Measurements from ENCODE around the gene RNF220. TPM values are rescaled to one million over a fixed set of nuclear protein-coding genes. Genes with fewer than 3 reads are reported as not detected.

RNF220 gene
- total RNA-seq, 1 donor from 2014 or later: 52.5 TPM

GRCh38 chr1:44460107-44460882 is 55.2 kb downstream of the RNF220 start:
- no peak overlapping the region for H3K4me3 ChIP-seq
- H3K36me3 ChIP-seq: no peaks in the 10 kb centered on the region
- TF ChIP-seq POLR2A (IDR thresholded peaks at IDR 0.05): no peak
- TF ChIP-seq POLR2AphosphoS5 (IDR thresholded peaks at IDR 0.05; ENCODE audit: insufficient read depth in 1 of 2, low read depth in 1 of 2): no peak
- no peak for TF ChIP-seq CTCF (IDR thresholded peaks at IDR 0.05)
- no peak for DNase-seq (ENCODE audit: extremely low spot score in 2 of 2)
- no peak overlapping the region for H3K27ac ChIP-seq
- intact Hi-C loops (cut with DNase I): no loop called here
- no peaks in the 10 kb centered on the region for H3K4me1 ChIP-seq
- H3K9me3 ChIP-seq: no peaks in the 10 kb centered on the region
- no peaks in the 10 kb centered on the region for H3K27me3 ChIP-seq

- DNase-seq (ENCODE audit: extremely low spot score in 2 of 2): no peak
- H3K4me3 ChIP-seq: no peak overlapping the region
- no peak overlapping the region for H3K27ac ChIP-seq
- no peaks in the 10 kb centered on the region for H3K27me3 ChIP-seq
- intact Hi-C loops (cut with DNase I): no loop called here
- no peaks in the 10 kb centered on the region for H3K9me3 ChIP-seq
- no peak for TF ChIP-seq POLR2A (IDR thresholded peaks at IDR 0.05)
- TF ChIP-seq POLR2AphosphoS5 (IDR thresholded peaks at IDR 0.05; ENCODE audit: insufficient read depth in 1 of 2, low read depth in 1 of 2): no peak
- TF ChIP-seq CTCF (IDR thresholded peaks at IDR 0.05): no peak
- H3K4me1 ChIP-seq: no peaks in the 10 kb centered on the region
- no peaks in the 10 kb centered on the region for H3K36me3 ChIP-seq
These were observed 59.3 kb downstream of the RNF220 start for GRCh38 chr1:44464361-44464760.

GRCh38 chr1:44467566-44467965 is 62.5 kb downstream of the RNF220 start:
- no peak for TF ChIP-seq CTCF (IDR thresholded peaks at IDR 0.05)
- no peak for TF ChIP-seq POLR2A (IDR thresholded peaks at IDR 0.05)
- no peak for TF ChIP-seq POLR2AphosphoS5 (IDR thresholded peaks at IDR 0.05; ENCODE audit: insufficient read depth in 1 of 2, low read depth in 1 of 2)

GRCh38 chr1:44471911-44472453 is 66.9 kb downstream of the RNF220 start:
- Histone ChIP-seq H3K27me3 (no peaks in the 10 kb centered on the region), H3K4me3 (no peak overlapping the region), H3K9me3 (no peaks in the 10 kb centered on the region), H3K4me1 (no peaks in the 10 kb centered on the region), H3K27ac (no peak overlapping the region), H3K36me3 (no peaks in the 10 kb centered on the region)
- TF ChIP-seq POLR2AphosphoS5 (IDR thresholded peaks at IDR 0.05; ENCODE audit: insufficient read depth in 1 of 2, low read depth in 1 of 2) (no peak), POLR2A (IDR thresholded peaks at IDR 0.05) (no peak), CTCF (IDR thresholded peaks at IDR 0.05) (no peak)
- no peak for DNase-seq (ENCODE audit: extremely low spot score in 2 of 2)
- intact Hi-C loops (cut with DNase I): no loop called here

More at GRCh38 chr1:44467566-44467965, 62.5 kb downstream of the RNF220 start:
- Histone ChIP-seq H3K27me3 (no peaks in the 10 kb centered on the region), H3K4me1 (no peaks in the 10 kb centered on the region), H3K9me3 (no peaks in the 10 kb centered on the region), H3K36me3 (no peaks in the 10 kb centered on the region), H3K4me3 (no peak overlapping the region), H3K27ac (no peak overlapping the region)
- no peak for DNase-seq (ENCODE audit: extremely low spot score in 2 of 2)
- intact Hi-C loops (cut with DNase I): no loop called here
